ENCODE data around the gene GSTO2.
A peak's percentile ranks its signal among the peaks of the same experiment; 100 is the strongest.

Gene GSTO2

GRCh38 chr10:104325436-104326435 is 56.8 kb downstream of the GSTO2 start:
- peak overlapping the region; percentile 66 for H3K27ac Mint-ChIP-seq
- H3K4me1 Mint-ChIP-seq (ENCODE audit: low read depth) = peaks cover 84% of the 10 kb centered on the region
- H3K9me3 Mint-ChIP-seq = no peaks in the 10 kb centered on the region
- H3K27me3 Mint-ChIP-seq (ENCODE audit: low read depth) = no peaks in the 10 kb centered on the region
- H3K4me3 Mint-ChIP-seq = peak overlapping the region; percentile 42
- no peak for DNase-seq (ENCODE audit: low spot score)
- peaks cover 19% of the 10 kb centered on the region for H3K36me3 Mint-ChIP-seq (ENCODE audit: low read depth)

GRCh38 chr10:104326991-104327610 is 58.1 kb downstream of the GSTO2 start:
- peaks cover 22% of the 10 kb centered on the region for H3K36me3 Mint-ChIP-seq (ENCODE audit: low read depth)
- H3K4me3 Mint-ChIP-seq = peak overlapping the region; percentile 34
- H3K27ac Mint-ChIP-seq = peak overlapping the region; percentile 59
- H3K4me1 Mint-ChIP-seq (ENCODE audit: low read depth) = peaks cover 87% of the 10 kb centered on the region
- DNase-seq (ENCODE audit: low spot score) = no peak
- H3K27me3 Mint-ChIP-seq (ENCODE audit: low read depth) = no peaks in the 10 kb centered on the region
- H3K9me3 Mint-ChIP-seq = no peaks in the 10 kb centered on the region

GRCh38 chr10:104327745-104328645 is 59.0 kb downstream of the GSTO2 start:
- peak overlapping the region; percentile 84 for H3K27ac Mint-ChIP-seq
- peaks cover 26% of the 10 kb centered on the region for H3K36me3 Mint-ChIP-seq (ENCODE audit: low read depth)
- no peaks in the 10 kb centered on the region for H3K27me3 Mint-ChIP-seq (ENCODE audit: low read depth)
- no peak for DNase-seq (ENCODE audit: low spot score)
- no peaks in the 10 kb centered on the region for H3K9me3 Mint-ChIP-seq
- peak overlapping the region; percentile 72 for H3K4me3 Mint-ChIP-seq
- H3K4me1 Mint-ChIP-seq (ENCODE audit: low read depth) = peaks cover 83% of the 10 kb centered on the region

- H3K4me3 Mint-ChIP-seq = peak overlapping the region; percentile 72
- H3K4me1 Mint-ChIP-seq (ENCODE audit: low read depth) = peaks cover 84% of the 10 kb centered on the region
- no peaks in the 10 kb centered on the region for H3K27me3 Mint-ChIP-seq (ENCODE audit: low read depth)
- no peak for DNase-seq (ENCODE audit: low spot score)
- peaks cover 30% of the 10 kb centered on the region for H3K36me3 Mint-ChIP-seq (ENCODE audit: low read depth)
- H3K9me3 Mint-ChIP-seq = no peaks in the 10 kb centered on the region
- H3K27ac Mint-ChIP-seq = peak overlapping the region; percentile 84
Measured at GRCh38 chr10:104328646-104328895, 59.6 kb downstream of the GSTO2 start.

- peak overlapping the region; percentile 72 for H3K4me3 Mint-ChIP-seq
- no peaks in the 10 kb centered on the region for H3K9me3 Mint-ChIP-seq
- no peaks in the 10 kb centered on the region for H3K27me3 Mint-ChIP-seq (ENCODE audit: low read depth)
- DNase-seq (ENCODE audit: low spot score) = peak; percentile 90
- peaks cover 83% of the 10 kb centered on the region for H3K4me1 Mint-ChIP-seq (ENCODE audit: low read depth)
- peak overlapping the region; percentile 84 for H3K27ac Mint-ChIP-seq
- H3K36me3 Mint-ChIP-seq (ENCODE audit: low read depth) = peaks cover 26% of the 10 kb centered on the region
Measured at GRCh38 chr10:104328896-104329710, 60.1 kb downstream of the GSTO2 start.

- DNase-seq (ENCODE audit: low spot score) = no peak
- Mint-ChIP-seq H3K9me3 (no peaks in the 10 kb centered on the region), H3K27me3 (ENCODE audit: low read depth) (no peaks in the 10 kb centered on the region), H3K36me3 (ENCODE audit: low read depth) (peaks cover 25% of the 10 kb centered on the region), H3K4me1 (ENCODE audit: low read depth) (peaks cover 79% of the 10 kb centered on the region), H3K4me3 (peak overlapping the region; percentile 72), H3K27ac (peak overlapping the region; percentile 84)
Measured at GRCh38 chr10:104329735-104330134, 60.8 kb downstream of the GSTO2 start.

- Mint-ChIP-seq H3K4me1 (ENCODE audit: low read depth) (peaks cover 80% of the 10 kb centered on the region), H3K27ac (no peak overlapping the region), H3K9me3 (no peaks in the 10 kb centered on the region), H3K36me3 (ENCODE audit: low read depth) (peaks cover 24% of the 10 kb centered on the region), H3K4me3 (peak overlapping the region; percentile 72), H3K27me3 (ENCODE audit: low read depth) (no peaks in the 10 kb centered on the region)
- DNase-seq (ENCODE audit: low spot score) = no peak
Measured at GRCh38 chr10:104330168-104331110, 61.5 kb downstream of the GSTO2 start.

- peaks cover 84% of the 10 kb centered on the region for H3K4me1 Mint-ChIP-seq (ENCODE audit: low read depth)
- H3K27me3 Mint-ChIP-seq (ENCODE audit: low read depth) = no peaks in the 10 kb centered on the region
- H3K4me3 Mint-ChIP-seq = no peak overlapping the region
- H3K9me3 Mint-ChIP-seq = no peaks in the 10 kb centered on the region
- H3K36me3 Mint-ChIP-seq (ENCODE audit: low read depth) = peaks cover 20% of the 10 kb centered on the region
- H3K27ac Mint-ChIP-seq = no peak overlapping the region
- no peak for DNase-seq (ENCODE audit: low spot score)
Measured at GRCh38 chr10:104331208-104331838, 62.3 kb downstream of the GSTO2 start.

- no peaks in the 10 kb centered on the region for H3K27me3 Mint-ChIP-seq (ENCODE audit: low read depth)
- no peaks in the 10 kb centered on the region for H3K9me3 Mint-ChIP-seq
- H3K36me3 Mint-ChIP-seq (ENCODE audit: low read depth) = peaks cover 22% of the 10 kb centered on the region
- H3K4me3 Mint-ChIP-seq = no peak overlapping the region
- H3K27ac Mint-ChIP-seq = no peak overlapping the region
- H3K4me1 Mint-ChIP-seq (ENCODE audit: low read depth) = peaks cover 79% of the 10 kb centered on the region
- no peak for DNase-seq (ENCODE audit: low spot score)
Measured at GRCh38 chr10:104332243-104333031, 63.5 kb downstream of the GSTO2 start.

- H3K27me3 Mint-ChIP-seq (ENCODE audit: low read depth) = no peaks in the 10 kb centered on the region
- H3K4me1 Mint-ChIP-seq (ENCODE audit: low read depth) = peaks cover 73% of the 10 kb centered on the region
- H3K27ac Mint-ChIP-seq = peak overlapping the region; percentile 69
- peak overlapping the region; percentile 35 for H3K4me3 Mint-ChIP-seq
- peaks cover 22% of the 10 kb centered on the region for H3K36me3 Mint-ChIP-seq (ENCODE audit: low read depth)
- no peak for DNase-seq (ENCODE audit: low spot score)
- no peaks in the 10 kb centered on the region for H3K9me3 Mint-ChIP-seq
Measured at GRCh38 chr10:104333032-104333727, 64.2 kb downstream of the GSTO2 start.

GRCh38 chr10:104333728-104334373 is 64.9 kb downstream of the GSTO2 start:
- H3K27me3 Mint-ChIP-seq (ENCODE audit: low read depth) = no peaks in the 10 kb centered on the region
- H3K36me3 Mint-ChIP-seq (ENCODE audit: low read depth) = peaks cover 22% of the 10 kb centered on the region
- no peak for DNase-seq (ENCODE audit: low spot score)

More at GRCh38 chr10:104333728-104334373, 64.9 kb downstream of the GSTO2 start:
- H3K9me3 Mint-ChIP-seq = no peaks in the 10 kb centered on the region
- peak overlapping the region; percentile 35 for H3K4me3 Mint-ChIP-seq
- H3K27ac Mint-ChIP-seq = peak overlapping the region; percentile 69
- peaks cover 69% of the 10 kb centered on the region for H3K4me1 Mint-ChIP-seq (ENCODE audit: low read depth)

All from T-helper 2 cell treated with Interferon-gamma antibody and Interleukin-4, amounts not matched to agents 5 μg/mL and 100 μg/mL, for 36 hours (primary cell).